GM21381 (cell line): ENCODE data around the gene GGTA1.

Source experiments
- ATAC-seq: cut with Tn5 transposase; IDR thresholded peaks from one replicate; pipeline ENCODE4 v1.9.1; 2021; ENCODE audit warnings: mild to moderate bottlenecking, moderate library complexity; ENCODE audit not compliant: unreplicated experiment

The GGTA1 gene

DNA sequence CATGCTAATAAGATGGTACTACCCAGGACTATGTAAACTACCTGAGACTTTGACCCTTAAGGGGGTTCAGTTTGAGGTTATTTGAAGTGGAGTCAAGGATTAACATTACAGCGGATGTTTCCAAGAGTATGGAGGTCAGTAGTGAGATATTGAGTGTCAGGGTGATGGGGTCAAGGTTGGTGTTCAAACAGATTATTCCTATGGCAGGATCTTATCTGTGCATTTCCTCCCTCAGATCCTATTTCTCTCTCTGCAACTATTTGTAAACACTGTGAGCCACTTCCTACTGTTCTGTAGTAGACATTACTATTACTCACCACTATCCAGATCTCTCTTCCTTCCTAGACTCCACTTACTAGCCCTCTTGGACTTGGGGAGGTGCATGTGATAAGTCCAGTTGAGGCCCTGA lies 75.6 kb downstream of the GGTA1 start:
- no peak for ATAC-seq

GRCh38 chr9:121411993-121412392 lies 87.7 kb downstream of the GGTA1 start:
- ATAC-seq: no peak

GRCh38 chr9:121405899-121406298 lies 93.7 kb downstream of the GGTA1 start:
- ATAC-seq: no peak
